ENCODE measurements around the gene AKR7A2.

GRCh38 chr1:19305880-19306279 is 6.1 kb downstream of the AKR7A2 start:
- no peak for TF ChIP-seq CTCF (IDR thresholded peaks at IDR 0.05)
- no peak for TF ChIP-seq POLR2A (IDR thresholded peaks at IDR 0.05)

All from testis (tissue), 2 donors.